NOMO-1 treated with DMSO at 0.1 percent for 48 hours (cell line): Measurements from ENCODE around the gene DOCK9.

ENCODE experiments used
- DNase-seq: peaks from one replicate; lab custom pipeline; 2025; ENCODE audit not compliant: unreplicated experiment; lab: John Stamatoyannopoulos, UW

The DOCK9 gene

GRCh38 chr13:98752467-98753290 lies 225.2 kb downstream of the DOCK9 start, which contains the start of gene SLC15A1:
TSS of gene SLC15A1 (minus strand) at chr13:98752672. CDS start at chr13:98752598, 74 bp downstream.
- no peak for DNase-seq

GRCh38 chr13:98751861-98752466 lies 225.9 kb downstream of the DOCK9 start:
- DNase-seq: no peak

GRCh38 chr13:98751367-98751782 lies 226.5 kb downstream of the DOCK9 start:
- peak; percentile 4 for DNase-seq

- DNase-seq: no peak
These were observed 228.4 kb downstream of the DOCK9 start for GRCh38 chr13:98749501-98749900.

GRCh38 chr13:98746968-98747367 lies 230.9 kb downstream of the DOCK9 start:
- DNase-seq: no peak
